Right atrium auricular region (tissue), 2 donors: ENCODE data around the gene PTGER2. TPM values are rescaled to one million over a fixed set of nuclear protein-coding genes. Genes with fewer than 3 reads are reported as not detected.

ENCODE experiments used
- DNase-seq: peaks from one replicate; pipeline ENCODE4 v3.0.0-alpha.2; 2019; ENCODE audit warnings: low spot score
- H3K27ac ChIP-seq, 2 donors: fragments of 200-600 bp; sonication (generic); 1 replicate in 1 of 2; 2 replicates in 1 of 2; pipeline ENCODE4 v1.5.1; 2016 to 2019
- H3K27me3 ChIP-seq, 2 donors: fragments of 200-600 bp; sonication (generic); one replicate each; pipeline versions ENCODE4 v1.5.1 to v1.6.0; 2017 to 2019
- H3K36me3 ChIP-seq: fragments of 200-600 bp; sonication (generic); one replicate; pipeline ENCODE4 v1.5.1; 2016
- H3K4me1 ChIP-seq, 2 donors: fragments of 200-600 bp; sonication (generic); one replicate each; pipeline versions ENCODE4 v1.5.1 to v1.6.0; 2017 to 2019
- H3K4me3 ChIP-seq, 2 donors: fragments of 200-600 bp; sonication (generic); 1 replicate in 1 of 2; 2 replicates in 1 of 2; pipeline ENCODE4 v1.5.1; 2017 to 2019; ENCODE audit warnings: mild to moderate bottlenecking in 1 of 2, moderate library complexity in 1 of 2
- H3K9me3 ChIP-seq, 2 donors: fragments of 200-600 bp; sonication (generic); one replicate each; pipeline ENCODE4 v1.5.1; 2019
- CTCF ChIP-seq, 2 donors: fragments of 200-600 bp; sonication (generic); IDR thresholded peaks; one replicate each; pipeline ENCODE4 v1.5.1; 2019; ENCODE audit warnings: antibody characterized with exemption in 2 of 2
- total RNA-seq, 2 donors: library from RNA; depleted of rRNA; stranded (reverse); fragments of >200 nt; gene quantifications; one replicate each; pipeline ENCODE4 v1.1.0, GENCODE V29; 2016

Gene PTGER2
- total RNA-seq, 2 donors from 2014 or later, result 0.44 to 1.5 TPM

- no peak overlapping the region for H3K27ac ChIP-seq
- H3K9me3 ChIP-seq, result no peaks in the 10 kb centered on the region
- H3K27me3 ChIP-seq, result no peaks in the 10 kb centered on the region
- H3K4me3 ChIP-seq, result no peak overlapping the region
- TF ChIP-seq CTCF (IDR thresholded peaks at IDR 0.05), result no peak
- DNase-seq, result no peak
- no peaks in the 10 kb centered on the region for H3K36me3 ChIP-seq
- H3K4me1 ChIP-seq, result no peaks in the 10 kb centered on the region
These were observed 25.1 kb downstream of the PTGER2 start for GRCh38 chr14:52339262-52339661.

- Histone ChIP-seq H3K27ac (no peak overlapping the region), H3K27me3 (no peaks in the 10 kb centered on the region), H3K4me1 (no peaks in the 10 kb centered on the region), H3K36me3 (no peaks in the 10 kb centered on the region), H3K9me3 (no peaks in the 10 kb centered on the region), H3K4me3 (no peak overlapping the region)
- DNase-seq, result no peak
- TF ChIP-seq CTCF (IDR thresholded peaks at IDR 0.05), result no peak
These were observed 28.9 kb downstream of the PTGER2 start for GRCh38 chr14:52342849-52343596.

GRCh38 chr14:52346778-52347177, 32.7 kb downstream of the PTGER2 start:
- H3K9me3 ChIP-seq, result no peaks in the 10 kb centered on the region
- TF ChIP-seq CTCF (IDR thresholded peaks at IDR 0.05), result no peak
- peaks cover 0 to 8% of the 10 kb centered on the region in 2 donors for H3K4me1 ChIP-seq
- H3K27ac ChIP-seq, result no peak overlapping the region
- DNase-seq, result no peak
- H3K4me3 ChIP-seq, result no peak overlapping the region
- H3K36me3 ChIP-seq, result no peaks in the 10 kb centered on the region
- no peaks in the 10 kb centered on the region for H3K27me3 ChIP-seq

- Histone ChIP-seq H3K27ac (no peak overlapping the region), H3K36me3 (no peaks in the 10 kb centered on the region)
- no peak for DNase-seq
These were observed 34.2 kb downstream of the PTGER2 start for GRCh38 chr14:52348279-52348678.

GRCh38 chr14:52348776-52349175, 34.7 kb downstream of the PTGER2 start:
- no peak for TF ChIP-seq CTCF (IDR thresholded peaks at IDR 0.05)
- no peak overlapping the region for H3K27ac ChIP-seq
- H3K9me3 ChIP-seq, result no peaks in the 10 kb centered on the region
- DNase-seq, result no peak
- no peak overlapping the region for H3K4me3 ChIP-seq
- no peaks in the 10 kb centered on the region for H3K27me3 ChIP-seq
- peaks cover 0 to 8% of the 10 kb centered on the region in 2 donors for H3K4me1 ChIP-seq
- no peaks in the 10 kb centered on the region for H3K36me3 ChIP-seq

More at GRCh38 chr14:52348279-52348678, 34.2 kb downstream of the PTGER2 start:
- no peaks in the 10 kb centered on the region for H3K27me3 ChIP-seq
- no peaks in the 10 kb centered on the region for H3K9me3 ChIP-seq
- H3K4me1 ChIP-seq, result peaks cover 0 to 8% of the 10 kb centered on the region in 2 donors
- no peak overlapping the region for H3K4me3 ChIP-seq
- no peak for TF ChIP-seq CTCF (IDR thresholded peaks at IDR 0.05)

GRCh38 chr14:52349731-52350130, 35.6 kb downstream of the PTGER2 start:
- no peak overlapping the region for H3K4me3 ChIP-seq
- no peak for DNase-seq
- no peaks in the 10 kb centered on the region for H3K36me3 ChIP-seq
- no peaks in the 10 kb centered on the region for H3K27me3 ChIP-seq
- TF ChIP-seq CTCF (IDR thresholded peaks at IDR 0.05), result no peak
- H3K9me3 ChIP-seq, result no peaks in the 10 kb centered on the region
- H3K27ac ChIP-seq, result no peak overlapping the region
- H3K4me1 ChIP-seq, result peaks cover 0 to 8% of the 10 kb centered on the region in 2 donors
